Natural killer cell (primary cell): ENCODE measurements around the gene OXNAD1. TPM values are rescaled to one million over a fixed set of nuclear protein-coding genes. Genes with fewer than 3 reads are reported as not detected.

Experiments used
- ATAC-seq, 3 donors: fragments of 150-1000 bp in 2 of 3; fragments of 200-7000 bp in 1 of 3; cut with Tn5 transposase; 1 replicate in 1 of 3; 2 replicates in 2 of 3; pipeline ENCODE4 v1.10.0; 2021; ENCODE audit warnings: mild to moderate bottlenecking in 2 of 3, moderate library complexity in 2 of 3
- DNase-seq, 2 donors: peaks; one replicate each; pipeline versions ENCODE4 v3.0.0 to v3.0.0-alpha.2; 2013 to 2021; ENCODE audit warnings: mixed read lengths in 1 of 2
- H3K27ac ChIP-seq: one replicate; pipeline ENCODE4 v1.5.1; 2013; ENCODE audit warnings: mild to moderate bottlenecking, low read length
- H3K27me3 ChIP-seq: one replicate; pipeline ENCODE4 v1.6.1; 2013; ENCODE audit warnings: low read length; ENCODE audit not compliant: control insufficient read depth, insufficient read depth
- H3K36me3 ChIP-seq: one replicate; pipeline ENCODE4 v1.6.1; 2013; ENCODE audit warnings: low read length; ENCODE audit not compliant: control insufficient read depth, insufficient read depth
- H3K4me1 ChIP-seq: one replicate; pipeline ENCODE4 v1.6.1; 2013; ENCODE audit warnings: low read length; ENCODE audit not compliant: control insufficient read depth, insufficient read depth
- H3K4me3 ChIP-seq: one replicate; pipeline ENCODE4 v1.5.1; 2013; ENCODE audit warnings: low read length
- H3K9me3 ChIP-seq: one replicate; pipeline ENCODE4 v1.6.1; 2013; ENCODE audit warnings: low read length; ENCODE audit not compliant: control insufficient read depth, insufficient read depth
- H3K27ac Mint-ChIP-seq, 2 donors: one replicate each; pipeline ENCODE4 v1.8.0; 2022; ENCODE audit warnings: mild to moderate bottlenecking in 2 of 2, mixed read lengths in 2 of 2, moderate library complexity in 1 of 2
- H3K27me3 Mint-ChIP-seq, 2 donors: one replicate each; pipeline ENCODE4 v1.8.0; 2022; ENCODE audit warnings: low read depth in 2 of 2, mixed read lengths in 2 of 2
- H3K36me3 Mint-ChIP-seq: one replicate; pipeline ENCODE4 v1.8.0; 2022; ENCODE audit warnings: mixed read lengths
- H3K4me1 Mint-ChIP-seq, 2 donors: one replicate each; pipeline ENCODE4 v1.8.0; 2022; ENCODE audit warnings: mixed read lengths in 2 of 2
- H3K4me3 Mint-ChIP-seq: one replicate; pipeline ENCODE4 v1.8.0; 2022; ENCODE audit warnings: mild to moderate bottlenecking, moderate library complexity, mixed read lengths
- H3K9me3 Mint-ChIP-seq, 2 donors: one replicate each; pipeline ENCODE4 v1.8.0; 2022; ENCODE audit warnings: mixed read lengths in 2 of 2
- CTCF ChIP-seq: fragments of 200-600 bp; IDR thresholded peaks from one replicate; pipeline ENCODE4 v1.8.0; 2022; ENCODE audit warnings: antibody characterized with exemption
- WGBS: methylation state at CpG from one replicate; pipeline ENCODE4 v1.1.7; 2013; ENCODE audit warnings: missing lambda C conversion rate; ENCODE audit not compliant: insufficient coverage; 5-methylcytosine and 5-hydroxymethylcytosine counted together
- intact Hi-C: fragments of 100-400 bp; cut with micrococcal nuclease; formaldehyde crosslinking; loops from one replicate; pipeline ENCODE4 v1.14.2; 2022
- total RNA-seq, 4 donors: library from RNA; stranded (reverse); fragments of 120-200 nt in 1 of 4; gene quantifications; one replicate each; pipeline versions ENCODE4 v1.2.3 to v1.2.4, GENCODE V29; 2013 to 2022

The OXNAD1 gene
- total RNA-seq, 3 donors from 2014 or later (not counting 1 experiment from before 2014, with no cell fraction given), result 16.7 to 26.1 (median 22.3) TPM

- H3K4me3 Mint-ChIP-seq, result no peak overlapping the region
- Histone ChIP-seq H3K4me3 (no peak overlapping the region), H3K27ac (no peak overlapping the region), H3K4me1 (no peaks in the 10 kb centered on the region), H3K27me3 (no peaks in the 10 kb centered on the region), H3K9me3 (no peaks in the 10 kb centered on the region), H3K36me3 (no peaks in the 10 kb centered on the region)
- H3K9me3 Mint-ChIP-seq, result no peaks in the 10 kb centered on the region
- no peaks in the 10 kb centered on the region for H3K4me1 Mint-ChIP-seq
- peaks cover 0 to 2% of the 10 kb centered on the region in 2 donors for H3K27me3 Mint-ChIP-seq
- 96% methylated on average over 2 of the region's 3 CpGs for WGBS
- no peak for DNase-seq
- no peaks in the 10 kb centered on the region for H3K36me3 Mint-ChIP-seq
- no peak overlapping the region for H3K27ac Mint-ChIP-seq
- ATAC-seq, result no peak
- intact Hi-C loops, result no loop called here
- no peak for TF ChIP-seq CTCF
Observed at GRCh38 chr3:16221990-16222389, 43.0 kb upstream of the OXNAD1 start.

- Histone ChIP-seq H3K27me3 (no peaks in the 10 kb centered on the region), H3K4me1 (no peaks in the 10 kb centered on the region), H3K36me3 (no peaks in the 10 kb centered on the region), H3K27ac (no peak overlapping the region), H3K9me3 (no peaks in the 10 kb centered on the region), H3K4me3 (no peak overlapping the region)
- no peaks in the 10 kb centered on the region for H3K9me3 Mint-ChIP-seq
- 92% methylated on average over 2 of the region's 2 CpGs for WGBS
- intact Hi-C loops, result no loop called here
- no peak overlapping the region for H3K4me3 Mint-ChIP-seq
- no peak overlapping the region for H3K27ac Mint-ChIP-seq
- H3K36me3 Mint-ChIP-seq, result no peaks in the 10 kb centered on the region
- no peak for TF ChIP-seq CTCF
- H3K27me3 Mint-ChIP-seq, result peaks cover 0 to 2% of the 10 kb centered on the region in 2 donors
- no peak for ATAC-seq
- no peaks in the 10 kb centered on the region for H3K4me1 Mint-ChIP-seq
- DNase-seq, result no peak
Observed at GRCh38 chr3:16222547-16222946, 42.5 kb upstream of the OXNAD1 start.

GRCh38 chr3:16224325-16224724 is 40.7 kb upstream of the OXNAD1 start:
- no peaks in the 10 kb centered on the region for H3K4me1 ChIP-seq
- intact Hi-C loops, result no loop called here
- no peaks in the 10 kb centered on the region for H3K36me3 ChIP-seq
- H3K36me3 Mint-ChIP-seq, result no peaks in the 10 kb centered on the region
- H3K27ac ChIP-seq, result no peak overlapping the region
- ATAC-seq (no peak), DNase-seq (no peak)
- no peaks in the 10 kb centered on the region for H3K9me3 Mint-ChIP-seq
- H3K4me3 Mint-ChIP-seq, result no peak overlapping the region
- no peak overlapping the region for H3K27ac Mint-ChIP-seq
- H3K4me1 Mint-ChIP-seq, result no peaks in the 10 kb centered on the region
- no peak for TF ChIP-seq CTCF
- no peaks in the 10 kb centered on the region for H3K9me3 ChIP-seq
- WGBS, result 91% methylated on average over 2 of the region's 2 CpGs
- no peak overlapping the region for H3K4me3 ChIP-seq
- peaks cover 0 to 2% of the 10 kb centered on the region in 2 donors for H3K27me3 Mint-ChIP-seq
- no peaks in the 10 kb centered on the region for H3K27me3 ChIP-seq

- no peaks in the 10 kb centered on the region for H3K9me3 ChIP-seq
- H3K36me3 Mint-ChIP-seq, result no peaks in the 10 kb centered on the region
- H3K36me3 ChIP-seq, result no peaks in the 10 kb centered on the region
- no peaks in the 10 kb centered on the region for H3K4me1 Mint-ChIP-seq
- H3K27me3 ChIP-seq, result no peaks in the 10 kb centered on the region
- H3K4me3 Mint-ChIP-seq, result no peak overlapping the region
- intact Hi-C loops, result no loop called here
- TF ChIP-seq CTCF, result no peak
- no peak overlapping the region for H3K27ac Mint-ChIP-seq
- no CpG with 5 or more reads among the region's 1 CpG for WGBS
- peaks cover 0 to 5% of the 10 kb centered on the region in 2 donors for H3K27me3 Mint-ChIP-seq
- no peaks in the 10 kb centered on the region for H3K4me1 ChIP-seq
- no peak overlapping the region for H3K27ac ChIP-seq
- no peaks in the 10 kb centered on the region for H3K9me3 Mint-ChIP-seq
- ATAC-seq, result no peak
- DNase-seq, result no peak
- no peak overlapping the region for H3K4me3 ChIP-seq
Observed at GRCh38 chr3:16227566-16227965, 37.4 kb upstream of the OXNAD1 start.
